GM12892 (cell line): ENCODE measurements around the gene NFE2L3.

ENCODE experiments used
- POLR2A ChIP-seq: IDR thresholded peaks from 2 replicates; pipeline ENCODE4 v1.6.1; 2011; ENCODE audit warnings: low read depth, low read length, control low read depth
- POLR2AphosphoS5 ChIP-seq: IDR thresholded peaks from 2 replicates; pipeline ENCODE4 v1.6.1; 2011; ENCODE audit warnings: low read depth, low read length, control low read depth
- TAF1 ChIP-seq: IDR thresholded peaks from 2 replicates; pipeline ENCODE4 v1.6.1; 2011; ENCODE audit warnings: low read depth, mild to moderate bottlenecking, control low read depth, low read length, borderline replicate concordance

GRCh38 chr7:26167303-26167934, 15.4 kb downstream of the NFE2L3 start:
- TF ChIP-seq POLR2A (no peak), TAF1 (no peak), POLR2AphosphoS5 (no peak)
